Spleen (tissue), 7 donors: Measurements from ENCODE around the gene PROCA1.

Experiments
- POLR2A ChIP-seq, 3 donors: fragments of 450-650 bp; IDR thresholded peaks; one replicate each; pipeline ENCODE4 v1.5.1; 2017; ENCODE audit warnings: antibody characterized with exemption in 3 of 3, mild to moderate bottlenecking in 1 of 3
- POLR2AphosphoS5 ChIP-seq, 3 donors: sonication (generic); formaldehyde crosslinking; IDR thresholded peaks; one replicate each; pipeline ENCODE4 v1.5.1; 2017; ENCODE audit warnings: antibody characterized with exemption in 3 of 3
- TF ChIP-seq, protein P1 (sequence below), 11 experiments: fragments of 200-600 bp in 7 of 11; fragments of 450-650 bp in 4 of 11; sonication (generic) in 4 of 11; IDR thresholded peaks in 8 of 11; conservative IDR thresholded peaks in 3 of 11; 1 replicate in 7 of 11; 2 replicates in 4 of 11; pipeline versions ENCODE4 v1.4.0 to v1.8.0; 2016 to 2021; ENCODE audit warnings: antibody characterized with exemption in 11 of 11, inconsistent platforms in 4 of 11, mild to moderate bottlenecking in 1 of 11
- donor health status: DM: no; HTN: no; CAD: no; lungs with moderate emphysema.
- donor health status: DM: no; HTN: no; CAD: no.
- donor health status: DM: no; HTN: no; CAD: no.

DNA sequence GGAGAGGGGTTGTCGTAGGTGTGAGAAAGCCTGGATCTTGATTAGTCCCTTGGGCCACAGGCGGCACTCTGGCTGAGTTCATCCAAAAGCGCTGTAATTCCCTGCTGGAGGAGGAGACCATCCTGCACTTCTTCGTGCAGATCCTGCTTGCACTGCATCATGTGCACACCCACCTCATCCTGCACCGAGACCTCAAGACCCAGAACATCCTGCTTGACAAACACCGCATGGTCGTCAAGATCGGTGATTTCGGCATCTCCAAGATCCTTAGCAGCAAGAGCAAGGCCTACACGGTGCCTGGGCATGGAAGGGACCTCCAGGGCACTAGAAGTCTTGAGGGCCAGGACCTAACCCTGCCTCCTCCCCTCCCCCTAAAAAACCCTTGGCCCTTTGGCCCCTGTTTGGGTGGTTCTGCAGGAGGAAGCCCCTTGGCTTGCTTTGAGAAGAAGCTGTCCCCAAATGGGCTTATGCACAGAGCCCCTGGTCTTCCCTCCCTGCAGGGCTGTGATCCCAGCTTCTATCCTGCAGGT lies 23.1 kb upstream of the PROCA1 start:
- TF ChIP-seq, protein P1, sequence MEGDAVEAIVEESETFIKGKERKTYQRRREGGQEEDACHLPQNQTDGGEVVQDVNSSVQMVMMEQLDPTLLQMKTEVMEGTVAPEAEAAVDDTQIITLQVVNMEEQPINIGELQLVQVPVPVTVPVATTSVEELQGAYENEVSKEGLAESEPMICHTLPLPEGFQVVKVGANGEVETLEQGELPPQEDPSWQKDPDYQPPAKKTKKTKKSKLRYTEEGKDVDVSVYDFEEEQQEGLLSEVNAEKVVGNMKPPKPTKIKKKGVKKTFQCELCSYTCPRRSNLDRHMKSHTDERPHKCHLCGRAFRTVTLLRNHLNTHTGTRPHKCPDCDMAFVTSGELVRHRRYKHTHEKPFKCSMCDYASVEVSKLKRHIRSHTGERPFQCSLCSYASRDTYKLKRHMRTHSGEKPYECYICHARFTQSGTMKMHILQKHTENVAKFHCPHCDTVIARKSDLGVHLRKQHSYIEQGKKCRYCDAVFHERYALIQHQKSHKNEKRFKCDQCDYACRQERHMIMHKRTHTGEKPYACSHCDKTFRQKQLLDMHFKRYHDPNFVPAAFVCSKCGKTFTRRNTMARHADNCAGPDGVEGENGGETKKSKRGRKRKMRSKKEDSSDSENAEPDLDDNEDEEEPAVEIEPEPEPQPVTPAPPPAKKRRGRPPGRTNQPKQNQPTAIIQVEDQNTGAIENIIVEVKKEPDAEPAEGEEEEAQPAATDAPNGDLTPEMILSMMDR (IDR thresholded peaks at IDR 0.05 in 8 of 11, conservative IDR thresholded peaks at IDR 0.05 in 3 of 11), result no peak
- TF ChIP-seq POLR2A (IDR thresholded peaks at IDR 0.05) (no peak), POLR2AphosphoS5 (IDR thresholded peaks at IDR 0.05) (no peak)
